Dedifferentiated amniotic fluid mesenchymal stem cell (primary cell): ENCODE data around the gene ALG2.

Experiments used
- DNase-seq: peaks from one replicate; pipeline ENCODE4 v3.0.0-alpha.2; 2016; ENCODE audit errors: extremely low spot score

The ALG2 gene

GRCh38 chr9:99221621-99222415, at the start of gene ALG2, which contains the start of gene SEC61B:
ALG2 (minus strand) TSS chr9:99221942; CDS start chr9:99221894, 48 bp downstream.
SEC61B (plus strand) TSS chr9:99222282; CDS start chr9:99222364, 82 bp downstream.
- DNase-seq = peak; percentile 92

GRCh38 chr9:99270491-99270890, 48.7 kb upstream of the ALG2 start:
- DNase-seq = no peak

GRCh38 chr9:99269416-99269815, 47.7 kb upstream of the ALG2 start:
- peak; percentile 66 for DNase-seq

- peak; percentile 61 for DNase-seq
These were observed 44.7 kb upstream of the ALG2 start for GRCh38 chr9:99266255-99267023.

GRCh38 chr9:99265691-99266090, 43.9 kb upstream of the ALG2 start:
- DNase-seq = no peak

- DNase-seq = no peak
These were observed 42.4 kb upstream of the ALG2 start for GRCh38 chr9:99264070-99264680.

- no peak for DNase-seq
These were observed 41.2 kb upstream of the ALG2 start for GRCh38 chr9:99262949-99263418.

GRCh38 chr9:99261923-99262322, 40.2 kb upstream of the ALG2 start:
- DNase-seq = no peak

GRCh38 chr9:99259231-99259918, 37.6 kb upstream of the ALG2 start:
- DNase-seq = no peak

GRCh38 chr9:99257723-99258389, 36.1 kb upstream of the ALG2 start:
- no peak for DNase-seq

GRCh38 chr9:99255651-99256050, 33.9 kb upstream of the ALG2 start:
- no peak for DNase-seq

- DNase-seq = no peak
These were observed 32.2 kb upstream of the ALG2 start for GRCh38 chr9:99253772-99254431.

- DNase-seq = no peak
These were observed 31.4 kb upstream of the ALG2 start for GRCh38 chr9:99253134-99253533.

GRCh38 chr9:99251157-99251556, 29.4 kb upstream of the ALG2 start:
- no peak for DNase-seq

- DNase-seq = no peak
These were observed 27.9 kb upstream of the ALG2 start for GRCh38 chr9:99249619-99250018.

GRCh38 chr9:99244344-99245260, 22.9 kb upstream of the ALG2 start:
- no peak for DNase-seq

- no peak for DNase-seq
These were observed 19.4 kb upstream of the ALG2 start for GRCh38 chr9:99241106-99241505.

- DNase-seq = no peak
These were observed 17.8 kb upstream of the ALG2 start for GRCh38 chr9:99239341-99240060.

- DNase-seq = no peak
These were observed 16.6 kb upstream of the ALG2 start for GRCh38 chr9:99238331-99238730.
